NB4 (cell line): ENCODE results near the gene LYST.

Experiments used
- POLR2A ChIP-seq: IDR thresholded peaks from 2 replicates; pipeline ENCODE4 v1.6.1; 2011; ENCODE audit warnings: mild to moderate bottlenecking; ENCODE audit not compliant: insufficient read length; ENCODE audit errors: extremely low read depth
- TF ChIP-seq, protein P1 (sequence below): IDR thresholded peaks from one replicate; pipeline ENCODE4 v1.5.1; 2012; ENCODE audit warnings: low read depth, low read length
- TF ChIP-seq, protein P2 (sequence below): IDR thresholded peaks from 2 replicates; pipeline ENCODE4 v1.6.1; 2011; ENCODE audit warnings: low read depth, low read length

DNA sequence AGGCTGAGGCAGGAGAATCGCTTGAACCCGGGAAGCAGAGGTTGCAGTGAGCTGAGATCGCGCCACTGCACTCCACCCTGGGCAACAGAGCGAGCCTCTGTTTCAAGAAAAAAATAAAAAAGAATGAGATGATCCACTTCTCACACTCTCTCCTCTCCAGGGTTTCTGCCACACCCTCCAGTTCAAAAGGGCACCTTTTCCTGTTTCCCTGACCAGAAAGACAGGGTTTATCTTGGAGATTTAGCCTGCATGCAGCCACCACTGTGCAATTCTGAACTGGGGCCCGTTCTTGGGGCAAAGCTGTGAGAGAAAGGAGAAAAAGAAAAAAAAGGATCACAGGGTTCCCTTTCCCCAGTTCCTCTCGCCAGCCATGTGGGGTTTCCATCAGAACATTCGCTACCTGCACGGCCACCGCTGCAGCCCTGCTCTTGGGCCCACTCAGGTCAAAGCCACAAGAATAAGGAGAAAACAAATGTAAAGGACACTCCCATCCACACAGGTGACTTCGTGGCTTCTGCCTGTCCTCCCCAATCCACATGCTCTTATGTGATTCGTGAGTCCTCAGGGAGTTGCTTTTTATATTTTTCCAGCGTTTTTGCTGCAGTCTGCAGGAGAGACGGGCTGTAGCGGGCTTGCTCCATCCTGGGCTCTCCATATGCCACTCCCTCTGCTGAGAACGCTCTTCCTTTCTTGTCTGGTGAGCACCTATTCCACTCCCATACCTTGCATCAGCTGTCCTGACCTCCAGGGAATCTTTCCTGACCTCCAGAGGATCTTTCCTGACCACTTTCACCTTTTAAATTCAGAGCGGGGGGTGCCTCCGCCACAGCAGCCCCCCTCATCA, 243.5 kb downstream of the LYST start:
- TF ChIP-seq, protein P1, sequence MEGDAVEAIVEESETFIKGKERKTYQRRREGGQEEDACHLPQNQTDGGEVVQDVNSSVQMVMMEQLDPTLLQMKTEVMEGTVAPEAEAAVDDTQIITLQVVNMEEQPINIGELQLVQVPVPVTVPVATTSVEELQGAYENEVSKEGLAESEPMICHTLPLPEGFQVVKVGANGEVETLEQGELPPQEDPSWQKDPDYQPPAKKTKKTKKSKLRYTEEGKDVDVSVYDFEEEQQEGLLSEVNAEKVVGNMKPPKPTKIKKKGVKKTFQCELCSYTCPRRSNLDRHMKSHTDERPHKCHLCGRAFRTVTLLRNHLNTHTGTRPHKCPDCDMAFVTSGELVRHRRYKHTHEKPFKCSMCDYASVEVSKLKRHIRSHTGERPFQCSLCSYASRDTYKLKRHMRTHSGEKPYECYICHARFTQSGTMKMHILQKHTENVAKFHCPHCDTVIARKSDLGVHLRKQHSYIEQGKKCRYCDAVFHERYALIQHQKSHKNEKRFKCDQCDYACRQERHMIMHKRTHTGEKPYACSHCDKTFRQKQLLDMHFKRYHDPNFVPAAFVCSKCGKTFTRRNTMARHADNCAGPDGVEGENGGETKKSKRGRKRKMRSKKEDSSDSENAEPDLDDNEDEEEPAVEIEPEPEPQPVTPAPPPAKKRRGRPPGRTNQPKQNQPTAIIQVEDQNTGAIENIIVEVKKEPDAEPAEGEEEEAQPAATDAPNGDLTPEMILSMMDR, result no peak
- no peak for TF ChIP-seq POLR2A
- TF ChIP-seq, protein P2, sequence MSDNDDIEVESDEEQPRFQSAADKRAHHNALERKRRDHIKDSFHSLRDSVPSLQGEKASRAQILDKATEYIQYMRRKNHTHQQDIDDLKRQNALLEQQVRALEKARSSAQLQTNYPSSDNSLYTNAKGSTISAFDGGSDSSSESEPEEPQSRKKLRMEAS, result no peak
